Heart right ventricle (tissue), 16 donors: ENCODE data around the gene BOLA2. TPM values are rescaled to one million over a fixed set of nuclear protein-coding genes. Genes with fewer than 3 reads are reported as not detected.
"Not testable (repeated sequence)": the region's sequence is repeated elsewhere in the genome, so short reads cannot be mapped to it uniquely, and the experiment has no call there.

Experiments
- ATAC-seq, 8 donors: fragments of 200-7000 bp; cut with Tn5 transposase; one replicate each; pipeline ENCODE4 v1.9.1; 2020; ENCODE audit warnings: mild to moderate bottlenecking in 8 of 8, moderate library complexity in 8 of 8, moderate number of reproducible peaks in 1 of 8
- DNase-seq, 2 donors: peaks; one replicate each; pipeline ENCODE4 v3.0.0-alpha.2; 2020
- H3K27ac ChIP-seq, 10 donors: fragments of 200-600 bp; sonication (generic) in 2 of 10; one replicate each; pipeline versions ENCODE4 v1.5.0 to v1.8.0; 2020 to 2022; ENCODE audit warnings: mild to moderate bottlenecking in 3 of 10
- H3K27me3 ChIP-seq, 7 donors: fragments of 200-600 bp; one replicate each; pipeline ENCODE4 v1.8.0; 2021 to 2022; ENCODE audit warnings: mild to moderate bottlenecking in 2 of 7
- H3K36me3 ChIP-seq, 9 donors: fragments of 200-600 bp; sonication (generic) in 1 of 9; one replicate each; pipeline versions ENCODE4 v1.5.0 to v1.8.0; 2020 to 2022; ENCODE audit warnings: mild to moderate bottlenecking in 2 of 9
- H3K4me1 ChIP-seq, 9 donors: fragments of 200-600 bp; sonication (generic) in 1 of 9; one replicate each; pipeline versions ENCODE4 v1.5.0 to v1.8.0; 2020 to 2022; ENCODE audit warnings: mild to moderate bottlenecking in 4 of 9
- H3K4me3 ChIP-seq, 10 donors: fragments of 200-600 bp; sonication (generic) in 2 of 10; one replicate each; pipeline versions ENCODE4 v1.5.0 to v1.8.0; 2020 to 2022; ENCODE audit warnings: mild to moderate bottlenecking in 7 of 10, moderate library complexity in 2 of 10
- H3K9me3 ChIP-seq, 11 donors: fragments of 200-600 bp in 10 of 11; sonication (generic) in 2 of 11; one replicate each; pipeline versions ENCODE4 v1.5.0 to v1.8.0; 2013 to 2022; ENCODE audit warnings: mild to moderate bottlenecking in 2 of 11, control low read depth in 1 of 11, moderate library complexity in 1 of 11
- WGBS, 2 donors: extraction: QIAGEN DNeasy Blood & Tissue Kit; methylation state at CpG; one replicate each; pipeline ENCODE4 v1.1.7; 2013; ENCODE audit warnings: inconsistent platforms in 1 of 2; 5-methylcytosine and 5-hydroxymethylcytosine counted together
- intact Hi-C, 10 donors: fragments of 100-400 bp; cut with DNase I; formaldehyde crosslinking; loops; one replicate each; pipeline versions ENCODE4 v1.11.1 to v1.14.2; 2022
- polyA plus RNA-seq, 2 donors: library from polyadenylated mRNA; stranded (reverse); fragments of 200-250 nt; gene quantifications; one replicate each; pipeline ENCODE4 v1.2.3, GENCODE V29; 2013
- total RNA-seq, 10 donors: library from RNA; stranded (reverse); fragmentation: NEBNext Ultra II Directional in 3 of 10; extraction: Animal tissue kit (Norgen Biotek cat#: 25700) in 3 of 10; gene quantifications; one replicate each; pipeline versions ENCODE4 v1.2.1 to v1.2.4, GENCODE V29; 2021 to 2023
- donor health status: Arrhythmogenic right ventricular cardiomyopathy.
- donor health status: ischemic (EF 13 %, LVEDD 7.1; RV severe dilation, severe dysfunction).
- donor health status: healthy with polysubstance abuse.
- donor health status: DM: no; HTN: yes; CAD: no.
- donor health status: DM: no; HTN: no; CAD: no.
- donor health status: ischemic (EF 25% LVEDD 6.9; RV normal size, moderate dysfunction).
- donor health status: ischemic (EF 25% LVEDD 5.7; RV mildly dilated, moderate dysfunction).
- donor health status: healthy.
- donor health status: DM: yes; HTN: yes; CAD: no.
- donor health status: Ischemic cardiomyopathy.
- donor health status: ischemic (EF 35%, LVEDD 5.7; RV mildly dilated, moderate dysfunction).
- donor health status: nonischemic (EF 11% LVEDD 7.7; RV severe dilation, severe dysfunction).
- donor health status: DM: yes; HTN: yes; CAD: no.
- donor health status: PGD.
- donor health status: ischemic (EF 29% LVEDD 5.4; RV normal size, mild dysfunction).
- donor health status: nonischemic (EF 23%, LVEDD 6.1; RV moderate dilation, normal function).

BOLA2 gene
- total and polyA plus RNA-seq, 12 donors: 2.4 to 35.7 (median 3.8) TPM

- WGBS, 2 donors: 93 to 100% methylated on average over 1 of the region's 2 CpGs
- DNase-seq, H3K4me1 ChIP-seq, H3K9me3 ChIP-seq, ATAC-seq, H3K27ac ChIP-seq, H3K36me3 ChIP-seq, H3K4me3 ChIP-seq, H3K27me3 ChIP-seq, intact Hi-C loops: not testable (repeated sequence)
Measured at GRCh38 chr16:29457660-29458059, 3.5 kb upstream of the BOLA2 start.

DNA sequence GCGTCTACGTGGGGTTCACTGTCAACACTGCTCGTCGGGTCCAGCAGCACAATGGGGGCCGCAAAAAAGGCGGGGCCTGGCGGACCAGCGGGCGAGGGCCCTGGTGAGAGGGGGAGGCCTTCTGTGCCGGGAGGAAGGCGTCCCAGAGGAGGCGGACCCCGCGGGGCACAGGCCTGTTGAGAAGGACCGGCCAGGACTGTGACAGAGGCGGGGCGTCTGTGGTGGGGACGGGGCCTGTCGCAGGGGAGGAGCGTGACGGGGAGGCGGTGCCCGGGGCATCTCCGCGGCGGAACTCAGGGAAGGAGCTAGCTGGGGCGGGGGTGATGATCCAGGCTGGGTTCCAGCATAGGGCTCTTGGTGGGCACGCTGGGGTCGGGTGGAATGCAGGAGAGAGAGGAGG, 677 bp upstream of the BOLA2 start:
- ATAC-seq: peak; percentile 78 to 86 (median 84)
- H3K36me3 ChIP-seq, H3K9me3 ChIP-seq, intact Hi-C loops, H3K4me3 ChIP-seq, H3K27ac ChIP-seq, H3K4me1 ChIP-seq, DNase-seq, H3K27me3 ChIP-seq: not testable (repeated sequence)
- WGBS, 2 donors: no CpG with 5 or more reads among the region's 29 CpGs

GRCh38 chr16:29453754-29454153, 397 bp downstream of the BOLA2 start:
- DNase-seq, H3K36me3 ChIP-seq, H3K9me3 ChIP-seq, H3K27ac ChIP-seq, H3K4me1 ChIP-seq, H3K4me3 ChIP-seq, H3K27me3 ChIP-seq, intact Hi-C loops: not testable (repeated sequence)
- peak in 7 of 8 donors; percentile 5 to 37 (median 20) for ATAC-seq
- no CpG with 5 or more reads among the region's 21 CpGs for WGBS, 2 donors

DNA sequence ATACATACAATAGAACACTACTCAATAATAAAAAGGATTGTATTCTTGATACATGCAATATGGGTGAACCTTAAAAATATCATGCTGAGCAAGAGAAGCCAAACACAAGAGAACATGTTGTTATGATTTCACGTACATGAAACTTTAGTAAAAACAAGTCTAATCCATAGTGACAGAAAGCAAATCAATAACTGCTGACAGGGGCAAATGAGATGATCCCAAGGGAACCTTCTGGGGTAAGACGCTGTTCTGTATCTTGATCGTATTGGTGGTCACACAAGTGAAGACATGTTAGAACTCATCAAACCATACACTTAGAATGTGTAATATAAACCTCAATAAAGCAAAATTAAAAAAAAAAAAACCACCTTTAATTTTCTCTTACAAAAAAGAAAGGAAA, 28.8 kb downstream of the BOLA2 start:
- H3K27me3 ChIP-seq, H3K4me3 ChIP-seq, ATAC-seq, H3K4me1 ChIP-seq, H3K27ac ChIP-seq, DNase-seq, H3K9me3 ChIP-seq, intact Hi-C loops: not testable (repeated sequence)
- peaks cover 0 to 21% (median 0%) of the 10 kb centered on the region in 9 donors for H3K36me3 ChIP-seq
- 91 to 97% methylated on average over 3 of the region's 3 CpGs for WGBS, 2 donors

DNA sequence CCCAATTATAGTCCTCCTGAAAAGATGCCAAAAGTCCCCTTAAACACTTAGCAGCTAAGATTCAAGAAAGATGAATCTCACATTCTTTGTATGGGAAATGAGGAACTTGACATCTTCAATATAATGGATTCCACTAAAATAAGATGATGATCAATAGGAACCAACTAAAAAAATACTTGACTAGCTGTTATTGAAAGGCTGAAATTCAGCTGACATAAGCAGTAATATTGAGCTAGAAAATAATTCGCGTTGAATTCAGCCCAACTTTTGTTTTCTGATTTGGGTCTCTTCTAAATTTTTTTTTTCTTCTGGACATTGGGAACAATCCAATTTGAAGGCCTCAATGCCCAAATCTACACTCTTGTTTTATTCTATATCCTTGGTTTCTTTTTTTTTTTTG, 30.6 kb downstream of the BOLA2 start:
- ATAC-seq, DNase-seq, H3K4me1 ChIP-seq, H3K4me3 ChIP-seq, intact Hi-C loops, H3K27ac ChIP-seq, H3K27me3 ChIP-seq, H3K9me3 ChIP-seq: not testable (repeated sequence)
- WGBS, 2 donors: 95 to 97% methylated on average over 2 of the region's 2 CpGs
- H3K36me3 ChIP-seq: peaks cover 0 to 21% (median 0%) of the 10 kb centered on the region in 9 donors

GRCh38 chr16:29405249-29405648, 48.9 kb downstream of the BOLA2 start:
- WGBS, 2 donors: 69 to 79% methylated on average over 7 of the region's 7 CpGs
- H3K27ac ChIP-seq, DNase-seq: not testable (repeated sequence)

More at GRCh38 chr16:29405249-29405648, 48.9 kb downstream of the BOLA2 start:
- H3K9me3 ChIP-seq: peaks cover 0 to 11% (median 0%) of the 10 kb centered on the region in 11 donors
- H3K4me1 ChIP-seq, intact Hi-C loops, H3K27me3 ChIP-seq, H3K4me3 ChIP-seq, ATAC-seq, H3K36me3 ChIP-seq: not testable (repeated sequence)

Other genes with a start within 250 kb of the BOLA2 start
- 1 to 10 TPM in 2 of 10 donors, under 1 TPM in 8; 0.08 to 3.1 (median 0.46) TPM for gene NPIPB11, start 47.6 kb downstream of the BOLA2 start, total RNA-seq
- gene NPIPB11, start 47.6 kb downstream of the BOLA2 start, polyA plus RNA-seq: 1 to 10 TPM in 1 of 2 donors, under 1 TPM in 1; 0.49 to 2.9 TPM
- gene SLX1B, start 182 bp upstream of the BOLA2 start, total RNA-seq: 10 to 100 TPM in 4 of 10 donors, 1 to 10 TPM in 6; 2.5 to 15.2 (median 6.9) TPM
- gene SLX1B, start 182 bp upstream of the BOLA2 start, polyA plus RNA-seq: 10 to 100 TPM; 21.4 to 36.6 TPM
- 10 to 100 TPM in 2 of 10 donors, 1 to 10 TPM in 7, under 1 TPM in 1; 0.32 to 12.6 (median 7.7) TPM for gene SULT1A4, start 5.6 kb upstream of the BOLA2 start, total RNA-seq
- gene SULT1A4, start 5.6 kb upstream of the BOLA2 start, polyA plus RNA-seq: 10 to 100 TPM; 19.2 to 22.9 TPM
- 10 to 100 TPM in 9 of 10 donors, 1 to 10 TPM in 1; 9.4 to 23.6 (median 19.0) TPM for gene NPIPB12, start 52.1 kb upstream of the BOLA2 start, total RNA-seq
- gene NPIPB12, start 52.1 kb upstream of the BOLA2 start, polyA plus RNA-seq: 100 to 1,000 TPM in 1 of 2 donors, 10 to 100 TPM in 1; 15.3 to 107 TPM
- gene SPN, start 208.9 kb upstream of the BOLA2 start, total RNA-seq: 10 to 100 TPM in 1 of 10 donors, 1 to 10 TPM in 7, under 1 TPM in 2; 0.35 to 12.6 (median 1.8) TPM
- under 1 TPM; 0.29 to 0.58 TPM for gene SPN, start 208.9 kb upstream of the BOLA2 start, polyA plus RNA-seq
- 10 to 100 TPM; 16.0 to 34.1 (median 25.9) TPM for gene QPRT, start 224.8 kb upstream of the BOLA2 start, total RNA-seq
- gene QPRT, start 224.8 kb upstream of the BOLA2 start, polyA plus RNA-seq: 10 to 100 TPM in 1 of 2 donors, 1 to 10 TPM in 1; 3.8 to 13.8 TPM